ENCODE results near the gene ZNF354B. TPM values are rescaled to one million over a fixed set of nuclear protein-coding genes. Genes with fewer than 3 reads are reported as not detected.
"Not testable (repeated sequence)": the region's sequence is repeated elsewhere in the genome, so short reads cannot be mapped to it uniquely, and the experiment has no call there.

The ZNF354B gene
- total and polyA plus RNA-seq, 2 experiments from 2014 or later = 11.4 to 22.0 TPM

DNA sequence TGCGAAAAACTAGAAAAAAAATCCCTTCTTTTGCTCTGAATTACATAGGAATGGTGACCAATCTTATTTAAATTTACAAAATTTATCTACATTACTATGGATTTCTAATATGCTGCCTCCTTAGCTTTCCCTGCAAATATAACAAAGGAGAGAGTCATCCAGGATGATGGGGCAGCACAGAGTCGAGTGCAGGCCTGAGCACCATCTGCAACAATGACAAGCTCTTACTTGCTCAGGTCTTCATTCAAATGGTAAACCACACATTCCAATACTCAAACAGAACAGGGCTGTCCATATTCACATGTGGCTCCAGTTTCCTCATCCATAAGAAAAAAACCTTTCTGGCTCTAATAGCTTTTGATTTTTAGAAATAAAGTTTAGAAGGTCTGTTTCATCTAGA is 33.5 kb upstream of the ZNF354B start:
- Histone ChIP-seq H3K4me1 (ENCODE audit: low read depth) (no peaks in the 10 kb centered on the region), H3K27me3 (no peaks in the 10 kb centered on the region), H3K9me3 (ENCODE audit: low read depth) (no peaks in the 10 kb centered on the region), H3K36me3 (no peaks in the 10 kb centered on the region), H3K4me3 (no peak overlapping the region), H3K27ac (no peak overlapping the region)
- no peak for TF ChIP-seq CTCF (IDR thresholded peaks at IDR 0.05; ENCODE audit: low read depth, low read length)
- no peak for DNase-seq (ENCODE audit: low read depth in 1 of 2, low spot score in 1 of 2)

DNA sequence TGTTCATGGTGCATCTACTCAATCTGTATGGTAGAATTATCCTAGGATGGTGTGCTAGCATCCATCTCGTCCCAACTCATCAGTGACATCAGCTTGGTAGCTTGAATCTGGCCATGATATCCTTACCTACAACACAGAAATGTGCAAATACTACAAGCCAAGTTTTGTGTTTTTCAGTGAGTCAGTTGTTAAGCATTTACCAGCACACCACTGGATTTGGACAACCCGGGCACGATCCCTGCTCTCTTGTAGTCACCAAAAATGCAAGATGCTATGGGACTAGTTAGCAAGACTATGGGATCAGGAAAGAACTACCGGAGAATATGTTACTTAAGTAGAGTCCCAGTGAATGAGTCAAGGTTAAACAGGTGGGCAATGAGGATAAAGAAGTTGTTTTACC is 32.1 kb upstream of the ZNF354B start:
- no peak overlapping the region for H3K27ac ChIP-seq
- no peak overlapping the region for H3K4me3 ChIP-seq
- no peaks in the 10 kb centered on the region for H3K4me1 ChIP-seq (ENCODE audit: low read depth)
- no peaks in the 10 kb centered on the region for H3K36me3 ChIP-seq
- no peak for TF ChIP-seq CTCF (IDR thresholded peaks at IDR 0.05; ENCODE audit: low read depth, low read length)
- DNase-seq (ENCODE audit: low read depth in 1 of 2, low spot score in 1 of 2) = no peak
- H3K9me3 ChIP-seq (ENCODE audit: low read depth) = no peaks in the 10 kb centered on the region
- H3K27me3 ChIP-seq = no peaks in the 10 kb centered on the region

GRCh38 chr5:178831049-178831448 is 28.7 kb upstream of the ZNF354B start:
- DNase-seq (ENCODE audit: low read depth in 1 of 2, low spot score in 1 of 2) = no peak
- no peak for TF ChIP-seq CTCF (IDR thresholded peaks at IDR 0.05; ENCODE audit: low read depth, low read length)

GRCh38 chr5:178832618-178833201 is 27.0 kb upstream of the ZNF354B start:
- Histone ChIP-seq H3K9me3 (ENCODE audit: low read depth) (no peaks in the 10 kb centered on the region), H3K36me3 (no peaks in the 10 kb centered on the region), H3K27ac (no peak overlapping the region), H3K27me3 (no peaks in the 10 kb centered on the region), H3K4me1 (ENCODE audit: low read depth) (no peaks in the 10 kb centered on the region), H3K4me3 (no peak overlapping the region)
- TF ChIP-seq CTCF (IDR thresholded peaks at IDR 0.05; ENCODE audit: low read depth, low read length) = no peak
- DNase-seq (ENCODE audit: low read depth in 1 of 2, low spot score in 1 of 2) = no peak

More at GRCh38 chr5:178831049-178831448, 28.7 kb upstream of the ZNF354B start:
- no peaks in the 10 kb centered on the region for H3K9me3 ChIP-seq (ENCODE audit: low read depth)
- H3K27me3 ChIP-seq = no peaks in the 10 kb centered on the region
- no peak overlapping the region for H3K27ac ChIP-seq
- no peaks in the 10 kb centered on the region for H3K36me3 ChIP-seq
- H3K4me1 ChIP-seq (ENCODE audit: low read depth) = no peaks in the 10 kb centered on the region
- no peak overlapping the region for H3K4me3 ChIP-seq

- Histone ChIP-seq H3K27me3 (no peaks in the 10 kb centered on the region), H3K27ac (no peak overlapping the region), H3K4me1 (ENCODE audit: low read depth) (no peaks in the 10 kb centered on the region), H3K4me3 (no peak overlapping the region), H3K9me3 (ENCODE audit: low read depth) (no peaks in the 10 kb centered on the region), H3K36me3 (no peaks in the 10 kb centered on the region)
- no peak for DNase-seq (ENCODE audit: low read depth in 1 of 2, low spot score in 1 of 2)
- no peak for TF ChIP-seq CTCF (IDR thresholded peaks at IDR 0.05; ENCODE audit: low read depth, low read length)
These were observed 23.1 kb upstream of the ZNF354B start for GRCh38 chr5:178836628-178837027.

DNA sequence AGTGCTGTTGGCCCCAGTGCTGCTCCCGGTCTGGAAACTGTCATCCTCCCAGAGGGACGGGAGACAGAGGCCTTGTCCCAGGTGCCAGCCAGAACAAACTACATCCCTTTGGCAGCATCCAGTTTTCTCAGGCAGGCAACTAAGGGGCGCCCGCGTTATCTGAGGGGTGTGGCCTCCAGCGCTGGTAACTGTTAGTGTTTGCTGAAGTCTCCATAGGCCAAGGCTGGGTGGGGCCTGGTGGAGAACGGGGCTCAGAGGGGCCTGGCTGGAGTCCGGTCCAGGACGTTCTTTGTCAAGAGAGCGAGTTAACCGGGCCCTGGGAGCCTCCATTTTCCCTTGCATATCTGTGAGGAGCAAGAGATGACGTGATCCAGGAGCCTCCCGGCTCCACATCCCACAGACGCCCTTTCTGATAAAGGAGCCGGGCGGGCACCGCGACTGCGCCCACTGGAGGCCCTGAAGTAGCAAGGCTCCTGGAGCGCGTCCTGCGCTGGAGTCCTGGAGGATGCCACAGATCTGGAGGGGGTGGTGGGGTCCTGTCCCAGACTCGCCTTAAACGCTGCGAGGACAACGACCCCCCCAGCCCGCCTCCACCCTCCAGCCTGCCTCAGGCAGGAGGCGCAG is 20.9 kb upstream of the ZNF354B start:
- H3K27ac ChIP-seq; H3K27me3 ChIP-seq; H3K4me1 ChIP-seq (ENCODE audit: low read depth); H3K36me3 ChIP-seq; DNase-seq (ENCODE audit: low read depth in 1 of 2, low spot score in 1 of 2); H3K9me3 ChIP-seq (ENCODE audit: low read depth); H3K4me3 ChIP-seq: not testable (repeated sequence)
